NCI-H524 treated with DMSO at 0.1 percent for 48 hours (cell line): ENCODE results near the gene KCNMB4.

Source experiments
- DNase-seq: peaks from one replicate; lab custom pipeline; 2025; lab: John Stamatoyannopoulos, UW

The KCNMB4 gene

DNA sequence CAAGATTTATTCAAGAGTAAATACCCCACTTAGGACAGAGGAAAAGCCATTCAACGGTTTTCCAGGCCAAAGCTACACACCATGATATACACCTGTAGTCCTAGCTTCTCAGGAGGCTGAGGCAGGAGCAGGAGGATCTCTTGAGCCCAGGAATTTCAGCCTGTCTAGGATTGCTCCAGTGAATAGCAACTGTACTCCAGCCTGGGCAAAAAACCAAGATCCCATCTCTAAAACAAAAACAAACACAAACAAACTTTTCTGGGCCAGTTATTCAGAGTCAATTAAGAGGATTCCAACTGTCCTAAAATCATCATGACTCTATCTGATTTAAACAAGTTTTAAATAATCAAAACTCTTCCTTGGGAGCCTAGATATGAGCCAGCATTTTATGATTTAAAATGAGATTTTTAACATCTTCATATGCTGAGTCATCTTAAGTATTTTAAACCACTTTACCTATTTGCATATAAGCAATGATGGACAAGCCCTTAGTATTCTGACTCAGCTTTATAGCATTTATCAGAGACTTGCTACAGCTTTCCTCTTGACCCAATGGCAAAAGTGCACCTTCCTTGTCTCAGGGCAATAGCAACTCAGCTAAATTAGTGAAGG, 77.1 kb downstream of the KCNMB4 start:
- no peak for DNase-seq

DNA sequence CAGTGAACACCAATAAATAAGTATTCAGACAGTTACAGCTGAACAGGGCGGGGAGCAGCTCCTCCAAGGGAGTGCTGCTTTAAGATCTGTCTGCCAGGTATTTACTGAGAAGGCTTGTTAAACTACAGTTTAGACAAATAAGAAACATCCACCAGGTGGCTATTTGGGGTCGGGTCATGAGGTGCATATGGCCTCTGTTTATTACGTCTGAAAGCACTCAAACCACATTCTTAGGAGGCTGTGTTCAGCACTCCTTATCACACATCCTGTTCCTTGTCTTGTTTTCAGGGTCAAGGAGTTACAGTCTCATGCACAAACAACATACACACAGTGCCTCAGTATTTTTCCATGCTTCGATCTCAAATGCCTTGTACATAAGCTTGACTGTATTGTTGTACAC, 78.8 kb downstream of the KCNMB4 start:
- DNase-seq = no peak

DNA sequence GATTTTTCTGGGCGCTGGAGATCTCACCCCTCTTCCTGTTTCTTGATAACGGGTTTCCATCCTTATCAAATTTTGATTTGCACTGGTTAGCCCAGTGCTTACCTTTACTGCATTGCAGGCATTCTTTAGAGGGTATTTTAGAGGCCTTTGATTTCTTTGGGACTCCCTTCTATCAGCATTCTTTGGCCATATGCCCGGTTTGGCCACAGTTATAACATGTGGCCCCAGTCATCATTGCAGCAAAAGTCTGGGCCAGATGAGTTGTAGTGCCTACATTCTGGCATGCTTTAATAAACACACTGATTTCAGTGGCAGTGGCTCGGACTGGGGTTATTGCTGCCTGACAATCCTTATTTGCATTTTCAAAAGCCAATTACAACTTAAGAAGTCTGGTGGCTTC, 82.3 kb downstream of the KCNMB4 start:
- no peak for DNase-seq

DNA sequence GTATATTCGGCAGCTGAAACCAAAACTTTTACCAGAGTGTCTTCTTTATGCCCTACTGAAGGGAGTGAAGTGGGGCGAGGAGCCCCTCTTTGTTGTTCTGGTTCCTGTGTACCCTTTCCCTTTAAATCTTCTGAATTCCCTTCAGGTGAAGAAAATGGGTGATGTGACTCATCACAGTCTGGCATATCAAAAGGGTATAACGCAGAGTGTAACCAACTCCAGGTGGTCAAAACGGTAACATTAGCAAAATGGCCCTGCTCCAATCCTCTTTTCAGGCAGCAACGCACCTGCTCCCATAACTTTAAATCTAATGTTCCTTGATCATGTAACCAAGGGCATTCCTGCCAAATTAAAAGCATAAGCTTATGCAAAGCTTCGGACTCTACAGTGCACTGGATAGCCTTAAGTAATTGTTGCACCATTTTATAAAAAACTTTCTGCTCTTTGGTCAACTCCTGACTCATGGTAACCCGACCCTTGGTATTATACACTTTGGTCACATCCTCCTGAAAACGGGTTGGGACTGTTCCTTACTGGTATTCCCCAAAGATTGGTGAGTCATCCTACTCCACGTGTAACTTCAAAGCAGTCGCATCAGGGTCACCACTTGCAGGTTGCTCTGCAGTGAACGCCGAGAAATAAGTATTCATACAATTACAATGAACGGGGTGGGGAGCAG, 83.1 kb downstream of the KCNMB4 start:
- no peak for DNase-seq

DNA sequence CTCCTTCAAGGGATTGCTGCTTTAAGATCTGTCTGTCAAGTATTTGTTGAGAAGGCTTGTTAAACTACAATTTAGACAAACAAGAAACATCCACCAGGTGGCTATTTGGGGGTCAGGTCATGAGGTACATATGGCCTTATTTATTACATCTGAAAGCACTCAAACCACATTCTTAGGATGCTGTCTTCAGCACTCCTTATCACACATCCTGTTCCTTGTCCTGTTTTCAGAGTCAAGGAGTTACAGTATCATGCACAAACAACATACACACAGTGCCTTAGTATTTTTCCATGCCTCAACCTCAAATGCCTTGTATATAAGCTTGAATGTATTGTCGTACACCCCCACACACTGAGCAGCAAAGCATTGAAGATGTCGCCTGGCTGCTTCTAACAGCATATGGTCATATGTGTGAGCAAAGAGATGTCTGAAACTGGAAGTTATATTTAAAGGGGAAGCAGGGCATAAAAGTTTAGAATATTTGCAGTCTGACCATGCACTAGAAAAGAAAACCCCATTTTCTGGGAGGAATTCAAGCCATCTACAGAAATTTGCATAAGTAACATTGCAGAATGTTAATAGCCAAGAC, 83.8 kb downstream of the KCNMB4 start:
- DNase-seq = no peak

DNA sequence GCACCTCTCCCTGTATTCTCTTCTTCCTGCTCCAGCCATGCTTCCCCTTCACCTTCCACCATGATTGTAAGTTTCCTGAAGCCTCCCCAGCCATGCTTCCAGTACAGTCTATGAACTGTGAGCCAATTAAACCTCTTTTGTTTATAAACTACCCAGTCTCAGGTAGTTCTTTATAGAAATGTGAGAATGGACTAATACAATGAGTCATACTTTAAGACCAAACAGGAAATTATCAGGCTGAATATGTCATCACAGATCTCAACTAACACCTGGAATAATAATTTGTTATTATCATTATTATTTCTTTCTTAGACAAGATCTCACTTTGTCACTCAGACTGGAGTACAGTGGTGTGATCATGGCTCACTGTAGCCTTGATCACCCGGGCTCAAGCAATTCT, 85.4 kb downstream of the KCNMB4 start:
- no peak for DNase-seq

DNA sequence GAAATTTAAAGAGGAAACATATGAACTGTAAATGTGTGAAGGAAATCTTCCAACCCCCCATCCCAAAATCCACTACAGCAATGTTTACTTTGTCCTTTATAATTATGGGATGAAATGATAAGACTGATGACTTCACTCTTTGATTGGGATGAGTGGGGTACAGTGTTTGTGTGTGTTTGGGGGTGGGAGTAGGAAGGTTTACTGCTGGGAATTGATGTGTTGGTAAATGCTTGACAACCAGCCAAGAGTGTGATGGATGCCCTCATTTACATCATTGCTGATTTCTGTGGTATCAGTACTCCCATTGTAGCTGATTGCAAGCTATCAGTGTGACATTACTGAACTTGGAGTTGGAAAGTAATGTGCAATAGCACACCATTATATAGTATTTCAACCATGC, 90.9 kb downstream of the KCNMB4 start:
- DNase-seq = no peak

DNA sequence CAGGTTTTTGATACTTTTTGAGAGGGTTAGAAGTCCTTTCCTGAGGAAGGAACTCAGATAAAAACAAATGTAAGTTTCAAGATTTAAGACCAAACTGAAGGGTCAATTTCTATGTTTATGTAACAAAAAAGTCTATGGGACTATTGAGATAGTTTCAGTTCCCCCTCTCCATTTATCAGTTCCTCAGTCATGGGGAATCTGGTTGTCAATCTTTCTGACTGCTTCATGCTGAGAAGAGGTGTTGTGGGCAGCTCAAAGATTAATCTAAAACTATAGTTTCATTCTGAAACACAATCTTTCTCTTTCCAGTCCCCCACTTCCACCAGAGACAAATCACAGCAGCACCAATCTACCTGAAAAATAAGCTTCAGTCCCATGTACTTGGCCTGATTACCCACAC, 93.7 kb downstream of the KCNMB4 start:
- DNase-seq = no peak

DNA sequence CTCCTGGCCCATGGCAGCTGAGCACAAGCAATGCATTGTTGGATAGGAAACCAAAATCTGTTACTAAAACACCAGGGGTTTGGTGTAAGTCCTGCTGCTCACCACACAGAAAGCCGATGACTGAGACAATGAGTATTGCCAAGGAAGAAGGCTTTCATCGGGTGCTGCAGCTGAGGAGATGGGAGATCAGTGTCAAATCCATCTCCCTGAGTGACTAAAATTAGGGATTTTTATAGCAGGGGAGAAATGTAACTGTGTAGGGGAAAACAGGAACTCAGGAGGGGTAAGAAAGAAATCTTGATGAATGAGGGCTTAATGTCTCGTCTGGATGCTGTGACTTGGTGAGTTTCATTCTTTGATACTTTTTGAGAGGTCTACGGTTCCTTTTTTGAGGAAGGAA, 97.9 kb downstream of the KCNMB4 start:
- DNase-seq = no peak

DNA sequence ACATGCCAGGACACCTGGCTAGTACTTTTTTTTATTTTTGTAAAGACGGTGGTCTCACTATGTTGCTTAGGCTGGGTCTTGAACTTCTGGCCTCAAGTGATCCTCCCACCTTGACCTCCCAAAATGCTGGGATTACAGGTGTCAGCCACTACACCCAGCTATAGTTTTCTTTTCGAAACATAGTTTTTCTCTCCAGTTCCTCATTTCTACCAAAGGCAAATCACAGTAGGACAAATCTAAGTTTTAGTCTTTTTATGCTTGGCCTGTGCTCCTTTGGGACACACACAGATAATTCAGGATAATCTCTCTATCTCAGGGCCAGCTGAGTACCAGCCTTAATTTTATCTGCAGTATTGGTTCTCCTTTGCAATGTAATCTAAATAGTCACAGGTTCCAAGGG, 100.7 kb downstream of the KCNMB4 start:
- DNase-seq = no peak

DNA sequence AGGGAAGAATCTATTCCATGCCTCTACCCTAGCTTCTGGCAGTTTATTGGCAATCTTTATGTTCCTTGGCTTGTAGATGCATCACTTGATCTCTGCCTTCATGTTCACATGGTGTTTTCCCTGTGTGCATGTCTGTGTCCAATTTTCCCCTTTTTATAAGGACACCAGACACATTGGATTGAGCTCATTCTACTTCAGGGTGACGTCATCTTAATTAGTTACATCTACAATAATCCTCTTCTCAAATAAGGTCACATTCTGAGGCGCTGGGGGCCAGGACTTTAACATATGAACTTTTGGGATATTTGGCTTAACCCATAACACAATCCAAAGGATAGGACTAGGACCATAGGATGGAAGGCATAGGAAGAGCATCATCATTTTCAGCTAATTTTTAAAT, 101.4 kb downstream of the KCNMB4 start:
- DNase-seq = no peak

DNA sequence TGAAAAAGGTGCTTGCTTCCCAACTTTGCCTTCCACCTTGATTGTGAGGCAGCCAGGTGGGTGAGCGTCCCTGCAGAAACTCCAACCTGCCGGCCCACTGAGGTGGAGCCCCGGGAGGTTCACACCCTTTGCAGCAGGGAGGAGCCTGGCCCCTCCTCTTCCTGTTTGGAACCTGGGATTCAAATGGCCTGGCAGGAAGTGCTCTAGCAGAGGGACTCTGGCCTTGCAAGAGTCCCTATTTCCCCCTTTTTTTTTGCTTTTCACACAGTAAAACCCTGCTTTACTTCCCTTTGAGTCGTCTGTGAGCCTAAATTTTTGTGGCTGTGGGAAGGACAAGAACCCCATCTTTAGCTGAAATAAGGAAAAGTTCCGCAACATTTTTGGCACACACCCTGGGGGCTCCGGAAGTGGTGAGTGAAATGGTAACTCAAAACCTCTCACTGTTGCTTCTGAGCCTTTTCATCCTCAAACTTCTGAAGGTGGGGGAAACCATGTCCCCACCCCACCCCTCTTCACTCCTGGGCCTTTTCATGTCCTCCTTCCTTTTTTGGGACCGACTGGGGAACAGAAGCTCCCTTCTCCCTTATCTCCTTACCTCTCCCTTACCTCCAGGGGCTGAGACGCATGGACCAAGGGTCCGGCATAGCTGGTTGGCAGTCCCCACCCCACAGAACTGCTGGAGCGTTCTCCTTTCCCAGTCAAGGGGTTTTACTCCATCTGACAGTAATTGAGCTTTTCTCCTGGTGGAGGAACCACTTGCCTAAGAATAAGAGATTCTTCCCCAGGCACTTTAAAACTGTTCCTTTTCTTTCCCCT, 102.0 kb downstream of the KCNMB4 start:
- DNase-seq = no peak

DNA sequence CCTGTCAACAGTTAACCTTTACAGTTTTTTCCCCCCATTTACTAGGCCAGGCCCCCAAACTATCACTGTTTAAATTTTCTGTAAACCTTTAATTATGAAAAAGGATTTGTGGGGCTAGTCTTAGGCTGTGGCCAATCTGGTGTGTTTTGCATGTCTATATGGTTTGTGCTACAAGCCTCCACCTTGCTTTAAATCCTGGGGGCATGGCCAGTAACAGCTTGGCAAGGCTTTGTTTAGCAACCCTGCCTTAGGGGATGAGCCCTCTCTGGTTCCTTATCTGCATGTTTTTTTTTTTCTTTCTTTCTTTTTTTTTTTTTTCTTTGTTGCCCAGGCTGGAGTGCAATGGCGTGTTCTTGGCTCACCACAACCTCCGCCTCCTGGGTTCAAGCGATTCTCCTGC, 102.7 kb downstream of the KCNMB4 start:
- DNase-seq = no peak

DNA sequence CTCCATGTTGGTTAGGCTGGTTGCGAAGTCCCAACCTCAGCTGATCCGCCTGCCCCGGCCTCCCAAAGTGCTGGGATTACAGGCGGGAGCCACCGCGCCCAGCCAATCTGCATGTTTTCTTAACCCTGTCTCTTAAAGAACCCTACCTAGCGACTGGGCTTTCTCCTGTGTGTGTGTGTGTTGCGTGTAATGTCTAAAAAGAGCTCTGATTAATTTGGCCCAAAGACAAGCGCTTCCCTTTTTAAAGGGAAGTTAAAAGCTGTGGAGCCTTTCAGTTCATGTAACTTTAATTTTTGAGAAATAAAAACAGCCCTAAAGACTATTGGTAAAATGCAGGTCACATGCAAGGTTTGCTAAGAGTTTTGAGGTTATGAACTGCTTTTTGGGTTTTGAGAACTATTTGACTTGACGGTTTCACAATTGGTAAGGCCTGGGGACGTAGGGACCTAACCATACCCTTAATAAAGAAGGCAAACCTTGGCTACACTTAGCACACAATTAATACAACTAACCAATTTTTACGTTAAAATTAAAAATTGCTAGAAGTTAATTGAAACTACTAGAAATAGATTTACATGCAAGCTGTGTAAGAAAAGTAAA, 103.2 kb downstream of the KCNMB4 start:
- no peak for DNase-seq

DNA sequence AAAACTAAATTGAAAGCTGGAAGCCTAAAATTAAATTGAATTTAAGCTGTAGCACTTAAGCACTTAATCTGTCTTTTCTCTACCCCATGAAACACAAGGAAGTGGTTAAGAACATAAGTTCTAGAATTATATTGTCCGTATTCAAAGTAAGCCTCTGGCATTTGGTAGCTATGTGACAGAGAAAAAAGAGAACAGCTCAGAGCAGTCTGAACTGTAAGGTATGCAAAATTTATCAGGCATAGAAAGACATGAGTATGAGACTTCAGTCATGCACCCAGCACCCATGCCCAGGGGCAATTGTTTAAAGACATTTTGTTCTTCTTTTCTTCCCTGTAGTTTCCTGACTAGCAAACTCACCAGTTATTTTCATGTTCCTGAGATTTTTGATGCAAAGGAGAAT, 116.7 kb downstream of the KCNMB4 start:
- no peak for DNase-seq
